Ectodermal cell (in vitro differentiated cells): ENCODE measurements around the gene RALA.

Source experiments
- H3K27ac ChIP-seq: 2 replicates; pipeline ENCODE4 v1.7.0; 2013; ENCODE audit warnings: mild to moderate bottlenecking, low read depth, low read length; ENCODE audit not compliant: insufficient read depth, poor library complexity, severe bottlenecking
- H3K27me3 ChIP-seq: 2 replicates; pipeline ENCODE4 v1.7.0; 2013; ENCODE audit warnings: mild to moderate bottlenecking, low read length; ENCODE audit not compliant: insufficient read depth, control insufficient read depth, poor library complexity, severe bottlenecking
- H3K36me3 ChIP-seq: one replicate; pipeline ENCODE4 v1.7.0; 2013; ENCODE audit warnings: low read length; ENCODE audit not compliant: control insufficient read depth, insufficient read depth
- H3K4me1 ChIP-seq: one replicate; pipeline ENCODE4 v1.7.0; 2013; ENCODE audit warnings: low read length; ENCODE audit not compliant: control insufficient read depth, insufficient read depth
- H3K4me3 ChIP-seq: 2 replicates; pipeline ENCODE4 v1.7.0; 2013; ENCODE audit warnings: low read depth, low read length, control low read depth; ENCODE audit not compliant: insufficient read depth
- H3K9me3 ChIP-seq: 2 replicates; pipeline ENCODE4 v1.7.0; 2013; ENCODE audit warnings: mild to moderate bottlenecking, low read length, moderate library complexity; ENCODE audit not compliant: control insufficient read depth
- WGBS, 2 experiments: methylation state at CpG; one replicate each; pipeline ENCODE4 v1.1.7; 2013; ENCODE audit warnings: missing lambda C conversion rate in 2 of 2; 5-methylcytosine and 5-hydroxymethylcytosine counted together

RALA gene

DNA sequence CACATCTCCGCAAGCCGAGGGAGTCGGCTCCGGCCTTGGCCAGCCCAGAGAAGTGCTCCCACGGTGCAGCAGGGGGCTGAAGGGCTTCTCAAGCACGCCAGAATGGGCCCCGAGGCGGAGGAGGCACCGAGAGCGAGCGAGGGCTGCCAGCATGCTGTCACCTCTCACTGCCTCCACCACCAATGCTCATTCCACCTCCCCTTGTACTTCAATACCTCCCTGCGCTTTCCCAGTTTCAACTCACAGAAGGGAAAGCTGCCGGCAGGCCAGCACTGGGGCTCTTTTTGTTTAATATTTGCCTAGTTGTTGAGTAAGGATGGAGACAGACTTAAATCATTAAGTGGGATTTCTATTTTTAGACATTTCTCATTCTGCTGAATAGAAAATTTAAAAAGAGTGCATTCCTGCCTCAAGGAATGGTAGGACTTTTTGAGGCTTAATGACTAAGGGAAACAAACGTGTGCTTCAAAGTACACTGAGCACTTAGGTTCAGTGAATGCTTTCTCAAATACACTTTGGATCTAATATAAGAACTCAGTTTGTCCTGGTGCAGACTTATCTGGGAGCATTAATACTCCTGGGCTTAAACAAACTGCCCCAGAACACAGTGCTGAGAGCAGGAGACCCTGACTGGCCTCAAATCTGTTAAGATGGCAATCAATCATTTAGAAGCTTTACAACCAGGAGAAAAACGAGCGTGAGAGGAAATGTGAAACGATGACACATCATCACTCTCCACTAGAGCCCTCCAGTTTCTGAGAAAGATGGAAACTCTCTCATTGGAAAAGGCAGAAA, 131.2 kb downstream of the RALA start:
- Histone ChIP-seq H3K9me3 (no peaks in the 10 kb centered on the region), H3K36me3 (no peaks in the 10 kb centered on the region), H3K27me3 (no peaks in the 10 kb centered on the region), H3K27ac (no peak overlapping the region), H3K4me1 (no peaks in the 10 kb centered on the region), H3K4me3 (no peak overlapping the region)
- 82 to 83% methylated on average over 16 to 17 of the region's 17 CpGs for WGBS, 2 experiments

DNA sequence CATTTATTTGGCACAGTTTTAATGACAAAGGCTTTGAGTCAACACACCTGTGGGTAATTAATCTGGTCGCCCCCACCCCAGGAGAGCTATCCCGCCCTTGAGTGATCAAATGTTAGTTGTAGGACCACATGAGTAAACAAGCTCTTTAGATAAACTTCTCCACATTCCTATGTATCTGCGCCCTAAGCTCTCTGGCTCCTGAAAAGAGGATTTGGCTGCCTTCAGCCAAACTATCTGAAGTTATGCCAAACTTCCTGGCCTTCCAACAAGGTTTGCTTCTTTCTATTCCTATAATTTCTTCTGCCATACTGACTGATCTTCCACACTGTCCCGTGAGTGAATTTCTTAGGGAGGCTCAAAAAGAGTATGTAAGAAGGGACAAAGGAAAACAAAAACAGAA, 134.2 kb downstream of the RALA start:
- 83 to 87% methylated on average over 3 to 4 of the region's 4 CpGs for WGBS, 2 experiments

More for the DNA sequence above, 134.2 kb downstream of the RALA start:
- Histone ChIP-seq H3K36me3 (no peaks in the 10 kb centered on the region), H3K27ac (no peak overlapping the region), H3K27me3 (no peaks in the 10 kb centered on the region), H3K9me3 (no peaks in the 10 kb centered on the region), H3K4me3 (no peak overlapping the region), H3K4me1 (no peaks in the 10 kb centered on the region)
